ENCODE measurements around the gene CDKN1C.

CDKN1C gene

DNA sequence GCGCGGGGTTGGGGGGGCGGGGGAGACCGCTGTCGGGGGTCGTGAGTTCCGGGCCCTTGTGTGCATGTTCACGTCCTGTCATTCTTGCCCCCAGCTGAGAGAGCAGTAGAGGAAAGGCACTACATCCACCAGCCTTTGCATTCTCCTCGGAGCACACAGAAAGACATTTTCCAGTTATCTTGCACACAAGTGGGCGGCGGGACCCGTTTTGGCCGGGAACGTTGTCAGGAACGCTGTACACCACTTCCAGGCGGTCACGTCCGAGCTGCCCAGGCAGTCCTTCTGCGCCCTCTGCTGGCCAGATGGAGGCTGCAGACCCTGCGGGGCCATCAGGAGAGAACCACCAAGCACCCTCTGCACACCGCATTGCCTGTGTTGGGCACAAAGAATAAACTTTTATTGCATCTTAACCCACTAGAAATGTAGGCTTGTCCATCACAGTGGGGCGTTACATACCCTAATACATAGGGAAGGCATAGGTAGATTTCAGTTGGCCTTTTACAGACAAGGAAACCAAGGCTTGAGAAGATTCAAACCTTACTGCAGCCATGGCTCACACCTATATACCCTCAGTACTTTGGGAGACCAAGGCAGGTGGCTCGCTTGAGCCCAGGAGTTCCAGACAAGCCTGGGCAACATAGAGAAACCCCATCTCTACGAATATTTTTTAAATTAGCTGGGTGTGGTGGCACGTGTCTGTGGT, 2.8 kb upstream of the CDKN1C start:
- Histone ChIP-seq H3K36me3 (no peaks in the 10 kb centered on the region), H3K4me1 (ENCODE audit: control insufficient read depth in 1 of 2, insufficient read depth in 1 of 2, low read depth in 1 of 2, low read length in 1 of 2) (peaks cover 37 to 47% of the 10 kb centered on the region in 2 experiments), H3K27ac (no peak overlapping the region), H3K27me3 (peaks cover 88% of the 10 kb centered on the region), H3K4me3 (ENCODE audit: low read depth in 1 of 2, low read length in 1 of 2) (no peak overlapping the region), H3K9me3 (no peaks in the 10 kb centered on the region)
- TF ChIP-seq, protein P1, sequence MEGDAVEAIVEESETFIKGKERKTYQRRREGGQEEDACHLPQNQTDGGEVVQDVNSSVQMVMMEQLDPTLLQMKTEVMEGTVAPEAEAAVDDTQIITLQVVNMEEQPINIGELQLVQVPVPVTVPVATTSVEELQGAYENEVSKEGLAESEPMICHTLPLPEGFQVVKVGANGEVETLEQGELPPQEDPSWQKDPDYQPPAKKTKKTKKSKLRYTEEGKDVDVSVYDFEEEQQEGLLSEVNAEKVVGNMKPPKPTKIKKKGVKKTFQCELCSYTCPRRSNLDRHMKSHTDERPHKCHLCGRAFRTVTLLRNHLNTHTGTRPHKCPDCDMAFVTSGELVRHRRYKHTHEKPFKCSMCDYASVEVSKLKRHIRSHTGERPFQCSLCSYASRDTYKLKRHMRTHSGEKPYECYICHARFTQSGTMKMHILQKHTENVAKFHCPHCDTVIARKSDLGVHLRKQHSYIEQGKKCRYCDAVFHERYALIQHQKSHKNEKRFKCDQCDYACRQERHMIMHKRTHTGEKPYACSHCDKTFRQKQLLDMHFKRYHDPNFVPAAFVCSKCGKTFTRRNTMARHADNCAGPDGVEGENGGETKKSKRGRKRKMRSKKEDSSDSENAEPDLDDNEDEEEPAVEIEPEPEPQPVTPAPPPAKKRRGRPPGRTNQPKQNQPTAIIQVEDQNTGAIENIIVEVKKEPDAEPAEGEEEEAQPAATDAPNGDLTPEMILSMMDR (IDR thresholded peaks at IDR 0.05), result peak; percentile 95

DNA sequence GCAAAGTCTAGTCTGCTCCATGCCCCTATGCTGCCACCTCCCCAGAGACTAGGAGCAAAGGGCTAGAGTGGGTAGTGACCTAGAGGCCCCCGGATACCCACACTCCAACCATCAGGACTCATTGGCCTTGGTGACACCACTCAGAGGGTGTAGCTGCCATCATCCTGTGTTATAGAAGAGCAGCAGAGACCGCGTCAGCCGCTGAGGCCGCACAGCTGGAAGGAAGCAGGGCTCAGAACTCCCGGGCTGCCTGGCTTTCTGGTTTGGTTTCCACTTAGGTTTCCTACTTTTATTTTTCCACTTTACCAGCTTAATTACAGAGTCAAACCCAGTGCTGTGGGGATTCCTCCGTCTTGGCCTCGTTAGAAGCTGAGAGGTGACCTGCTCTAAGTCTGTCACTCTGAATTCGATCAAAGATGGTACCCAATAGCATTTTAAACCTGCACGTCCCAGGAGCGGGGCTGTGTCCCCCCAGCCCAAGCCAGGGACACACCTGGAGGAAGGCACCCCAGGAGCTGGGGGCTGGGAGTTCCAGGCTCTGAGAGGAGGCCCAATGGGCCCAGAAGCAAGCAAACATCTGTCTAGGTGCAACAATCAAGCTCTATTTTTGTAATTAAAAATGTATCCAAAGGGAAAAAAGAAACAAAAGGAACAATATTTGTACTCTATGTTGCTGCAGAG, 2.1 kb upstream of the CDKN1C start:
- TF ChIP-seq, protein P1 (IDR thresholded peaks at IDR 0.05), result no peak
- Histone ChIP-seq H3K27ac (no peak overlapping the region), H3K27me3 (peaks cover 88% of the 10 kb centered on the region), H3K9me3 (no peaks in the 10 kb centered on the region), H3K36me3 (no peaks in the 10 kb centered on the region), H3K4me3 (ENCODE audit: low read depth in 1 of 2, low read length in 1 of 2) (no peak overlapping the region), H3K4me1 (ENCODE audit: control insufficient read depth in 1 of 2, insufficient read depth in 1 of 2, low read depth in 1 of 2, low read length in 1 of 2) (peaks cover 32 to 41% of the 10 kb centered on the region in 2 experiments)

DNA sequence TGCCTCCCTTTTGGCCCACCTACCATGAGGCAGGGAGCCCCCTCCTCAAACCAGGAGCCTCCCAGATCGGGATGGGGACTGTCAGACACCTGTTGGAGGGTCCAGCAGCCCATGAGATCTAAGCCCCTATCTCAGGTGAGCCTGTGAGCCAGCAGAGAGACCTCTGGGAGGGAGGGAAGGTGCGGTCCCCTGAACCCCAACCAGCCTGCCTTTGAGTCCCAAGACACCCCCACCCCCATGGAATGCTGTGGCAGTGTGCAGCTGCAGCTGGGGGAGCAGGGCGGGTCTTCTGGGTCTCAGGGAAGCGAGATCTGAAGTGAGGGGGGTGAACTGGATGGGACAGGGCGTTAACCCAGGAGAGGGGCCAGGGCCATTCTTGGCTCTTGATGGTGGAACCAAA, 1.4 kb upstream of the CDKN1C start:
- TF ChIP-seq, protein P1 (IDR thresholded peaks at IDR 0.05), result no peak
- no peaks in the 10 kb centered on the region for H3K9me3 ChIP-seq
- peaks cover 88% of the 10 kb centered on the region for H3K27me3 ChIP-seq
- no peak overlapping the region for H3K4me3 ChIP-seq (ENCODE audit: low read depth in 1 of 2, low read length in 1 of 2)
- H3K36me3 ChIP-seq, result no peaks in the 10 kb centered on the region
- no peak overlapping the region for H3K27ac ChIP-seq
- peaks cover 25 to 34% of the 10 kb centered on the region in 2 experiments for H3K4me1 ChIP-seq (ENCODE audit: control insufficient read depth in 1 of 2, insufficient read depth in 1 of 2, low read depth in 1 of 2, low read length in 1 of 2)

DNA sequence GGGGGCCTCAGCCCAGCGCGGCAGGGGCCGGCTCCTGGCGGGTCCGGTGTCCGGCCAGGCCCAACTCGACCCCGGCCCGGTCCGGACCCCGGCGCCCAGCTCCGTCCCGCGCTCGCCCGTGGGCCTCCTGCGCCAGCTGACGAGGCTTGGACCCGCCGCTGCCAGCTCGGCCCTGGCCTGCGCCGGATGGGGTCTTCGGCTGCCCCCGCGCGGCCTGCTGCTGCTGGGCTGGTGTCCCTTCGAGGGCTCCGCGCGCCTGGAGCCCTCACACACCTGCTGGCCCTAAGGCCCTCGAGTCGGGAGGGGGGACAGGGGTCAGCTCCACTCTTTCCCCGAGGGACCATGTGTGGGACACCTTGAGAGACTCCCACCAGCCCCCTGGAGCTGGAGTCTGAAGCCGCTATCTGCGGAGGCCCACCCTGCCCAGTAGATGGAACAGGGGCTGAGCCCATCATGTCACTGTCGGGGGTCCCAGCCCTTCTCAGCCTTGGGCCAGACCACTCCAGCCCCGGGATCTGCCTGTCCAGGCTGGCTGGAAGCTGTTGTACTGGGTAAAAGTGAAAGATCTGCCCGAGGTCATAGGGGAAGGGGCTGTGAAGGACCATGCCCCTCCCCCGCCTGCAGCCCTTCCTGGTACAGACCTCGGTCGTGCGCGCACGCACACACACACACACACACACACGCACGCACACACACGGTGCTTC, 768 bp upstream of the CDKN1C start:
- H3K36me3 ChIP-seq, result no peaks in the 10 kb centered on the region
- H3K9me3 ChIP-seq, result no peaks in the 10 kb centered on the region
- peak overlapping the region; percentile 50 to 96 for H3K4me3 ChIP-seq (ENCODE audit: low read depth in 1 of 2, low read length in 1 of 2)
- H3K27me3 ChIP-seq, result peaks cover 88% of the 10 kb centered on the region
- H3K4me1 ChIP-seq (ENCODE audit: control insufficient read depth in 1 of 2, insufficient read depth in 1 of 2, low read depth in 1 of 2, low read length in 1 of 2), result peaks cover 21 to 31% of the 10 kb centered on the region in 2 experiments
- TF ChIP-seq, protein P1 (IDR thresholded peaks at IDR 0.05), result no peak
- peak overlapping the region; percentile 11 for H3K27ac ChIP-seq

DNA sequence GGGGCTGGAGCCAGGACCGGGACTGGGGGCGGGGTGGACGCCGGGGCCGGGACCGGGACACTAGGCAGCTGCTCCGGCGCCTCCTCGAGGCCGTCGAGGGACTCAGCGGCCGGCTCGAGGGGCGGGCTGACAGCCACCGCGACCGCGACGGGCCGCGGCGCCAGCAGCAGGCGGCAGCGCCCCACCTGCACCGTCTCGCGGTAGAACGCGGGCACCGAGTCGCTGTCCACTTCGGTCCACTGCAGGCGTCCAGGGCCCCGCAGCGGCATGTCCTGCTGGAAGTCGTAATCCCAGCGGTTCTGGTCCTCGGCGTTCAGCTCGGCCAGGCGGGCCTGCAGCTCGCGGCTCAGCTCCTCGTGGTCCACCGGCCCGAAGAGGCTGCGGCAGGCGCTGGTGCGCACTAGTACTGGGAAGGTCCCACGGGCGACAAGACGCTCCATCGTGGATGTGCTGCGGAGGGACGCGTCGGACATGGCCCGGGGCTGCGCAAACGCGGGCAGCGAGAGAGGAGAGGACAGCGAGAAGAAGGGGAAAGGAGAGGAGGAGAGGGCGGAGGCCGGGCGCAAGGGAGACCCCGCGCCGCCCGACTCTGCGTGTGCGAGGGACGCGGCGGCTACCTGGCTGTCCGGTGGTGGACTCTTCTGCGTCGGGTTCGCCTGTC, 428 bp downstream of the CDKN1C start:
- Histone ChIP-seq H3K27ac (peak overlapping the region; percentile 57), H3K4me3 (ENCODE audit: low read depth in 1 of 2, low read length in 1 of 2) (peak overlapping the region; percentile 87 to 96), H3K27me3 (peaks cover 88% of the 10 kb centered on the region), H3K4me1 (ENCODE audit: control insufficient read depth in 1 of 2, insufficient read depth in 1 of 2, low read depth in 1 of 2, low read length in 1 of 2) (peaks cover 21 to 31% of the 10 kb centered on the region in 2 experiments), H3K36me3 (no peaks in the 10 kb centered on the region), H3K9me3 (no peaks in the 10 kb centered on the region)
- TF ChIP-seq, protein P1 (IDR thresholded peaks at IDR 0.05), result no peak
